Activated naive CD8-positive, alpha-beta T cell treated with anti-CD3 and anti-CD28 coated beads, Interleukin-2, amount 50 U/mL, for 24 hours (primary cell): ENCODE data around the gene AGBL3.
A peak's percentile ranks its signal among the peaks of the same experiment; 100 is the strongest.

Experiments used
- ATAC-seq: fragments of 150-1000 bp; cut with Tn5 transposase; one replicate; pipeline ENCODE4 v1.10.0; 2021
- DNase-seq: peaks from one replicate; pipeline ENCODE4 v3.0.0; 2021
- H3K27ac Mint-ChIP-seq: one replicate; pipeline ENCODE4 v1.8.0; 2021; ENCODE audit warnings: mild to moderate bottlenecking, mixed read lengths
- H3K27me3 Mint-ChIP-seq: one replicate; pipeline ENCODE4 v1.8.0; 2021; ENCODE audit warnings: mixed read lengths
- H3K36me3 Mint-ChIP-seq: one replicate; pipeline ENCODE4 v1.8.0; 2021; ENCODE audit warnings: low read depth, mixed read lengths
- H3K4me1 Mint-ChIP-seq: one replicate; pipeline ENCODE4 v1.8.0; 2021; ENCODE audit warnings: mixed read lengths
- H3K4me3 Mint-ChIP-seq: one replicate; pipeline ENCODE4 v1.8.0; 2021; ENCODE audit warnings: mild to moderate bottlenecking, moderate library complexity, mixed read lengths
- H3K9me3 Mint-ChIP-seq: one replicate; pipeline ENCODE4 v1.8.0; 2021; ENCODE audit warnings: mixed read lengths

AGBL3 gene

DNA sequence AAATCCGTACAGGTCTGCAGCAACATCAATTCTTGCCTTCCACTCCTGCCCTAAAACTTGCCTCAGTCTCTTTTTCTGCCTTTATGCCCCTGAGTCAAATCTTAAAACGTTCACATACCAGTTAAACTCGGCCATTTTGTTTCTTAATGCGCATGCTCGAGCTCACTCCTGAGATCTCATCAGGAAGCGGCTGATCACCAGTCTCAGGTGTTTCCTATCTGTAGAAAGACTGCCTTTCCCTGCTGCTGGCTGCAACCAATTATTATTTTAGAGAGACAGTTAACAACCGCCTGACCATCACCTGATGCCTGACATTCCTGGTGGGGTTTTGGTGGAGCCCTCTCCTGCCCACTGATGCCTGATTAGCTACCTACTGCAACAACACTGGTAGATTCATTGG, 91.3 kb downstream of the AGBL3 start:
- no peak for ATAC-seq
- no peaks in the 10 kb centered on the region for H3K27me3 Mint-ChIP-seq

DNA sequence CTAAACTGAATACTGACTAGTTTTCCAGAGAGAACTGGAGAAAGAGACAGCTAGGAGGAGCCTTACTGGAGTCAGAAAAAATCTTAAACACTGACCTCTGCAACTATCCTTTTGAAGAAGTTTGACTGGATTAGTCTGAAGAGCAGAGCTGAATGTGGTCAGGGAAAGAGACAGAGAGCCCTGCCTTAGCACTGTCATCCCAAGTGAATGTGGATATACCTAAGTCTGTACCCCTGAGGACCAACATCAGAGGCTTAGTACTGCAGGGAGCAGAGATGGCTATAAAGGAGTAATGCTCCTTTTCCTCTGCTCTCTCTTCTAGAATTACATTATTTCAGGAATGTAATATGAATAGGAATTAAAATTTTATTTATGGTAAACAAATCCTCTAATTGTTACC, 91.7 kb downstream of the AGBL3 start:
- Mint-ChIP-seq H3K27ac (no peak overlapping the region), H3K36me3 (no peaks in the 10 kb centered on the region), H3K27me3 (no peaks in the 10 kb centered on the region), H3K9me3 (no peaks in the 10 kb centered on the region), H3K4me3 (no peak overlapping the region), H3K4me1 (no peaks in the 10 kb centered on the region)
- DNase-seq (no peak), ATAC-seq (no peak)

More for the DNA sequence above, 91.3 kb downstream of the AGBL3 start:
- Mint-ChIP-seq H3K4me1 (no peaks in the 10 kb centered on the region), H3K9me3 (no peaks in the 10 kb centered on the region), H3K36me3 (no peaks in the 10 kb centered on the region), H3K4me3 (no peak overlapping the region), H3K27ac (no peak overlapping the region)
- DNase-seq: no peak

DNA sequence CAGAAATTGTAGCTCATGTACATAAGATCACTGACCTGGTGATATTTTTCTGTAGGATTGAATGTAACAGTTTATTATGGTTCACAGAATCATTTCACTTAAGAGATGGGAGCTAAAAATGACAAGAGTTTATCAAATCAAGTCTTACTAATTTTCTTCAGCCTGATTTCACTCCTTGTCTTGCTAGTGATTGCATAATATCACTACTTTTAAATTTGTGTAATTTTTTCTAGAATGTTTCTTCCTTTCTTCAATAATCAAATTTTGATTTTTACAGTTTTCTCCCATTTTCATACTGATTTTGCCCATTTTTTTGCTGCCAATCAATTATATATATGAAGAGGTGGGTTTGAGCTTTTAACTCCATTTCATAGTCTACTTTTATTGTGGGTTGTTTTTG, 92.8 kb downstream of the AGBL3 start:
- DNase-seq (no peak), ATAC-seq (no peak)
- no peaks in the 10 kb centered on the region for H3K27me3 Mint-ChIP-seq
- no peaks in the 10 kb centered on the region for H3K4me1 Mint-ChIP-seq
- H3K36me3 Mint-ChIP-seq: no peaks in the 10 kb centered on the region
- H3K27ac Mint-ChIP-seq: no peak overlapping the region
- H3K9me3 Mint-ChIP-seq: no peaks in the 10 kb centered on the region
- H3K4me3 Mint-ChIP-seq: no peak overlapping the region

DNA sequence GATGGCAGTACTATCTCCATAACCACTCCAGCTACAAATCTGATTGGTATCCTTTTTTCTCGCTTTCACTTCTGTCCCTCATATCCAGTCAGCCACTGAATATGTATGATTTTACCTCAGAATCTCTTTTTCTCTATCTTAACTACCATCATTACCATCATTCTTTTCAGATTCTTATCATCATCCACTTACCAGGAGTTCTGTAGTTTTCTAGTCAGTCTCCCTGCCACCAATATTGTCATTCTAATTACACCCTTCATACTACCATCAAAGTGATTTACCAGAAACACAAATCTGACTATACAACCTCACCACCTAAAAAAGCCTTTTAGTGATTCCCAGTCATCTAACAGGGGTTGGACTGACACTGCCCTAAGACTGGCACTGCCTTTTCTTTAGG, 96.7 kb downstream of the AGBL3 start:
- no peak overlapping the region for H3K4me3 Mint-ChIP-seq
- no peak overlapping the region for H3K27ac Mint-ChIP-seq
- no peaks in the 10 kb centered on the region for H3K27me3 Mint-ChIP-seq
- ATAC-seq (no peak), DNase-seq (no peak)
- peaks cover 26% of the 10 kb centered on the region for H3K9me3 Mint-ChIP-seq
- peaks cover 10% of the 10 kb centered on the region for H3K36me3 Mint-ChIP-seq
- H3K4me1 Mint-ChIP-seq: no peaks in the 10 kb centered on the region

DNA sequence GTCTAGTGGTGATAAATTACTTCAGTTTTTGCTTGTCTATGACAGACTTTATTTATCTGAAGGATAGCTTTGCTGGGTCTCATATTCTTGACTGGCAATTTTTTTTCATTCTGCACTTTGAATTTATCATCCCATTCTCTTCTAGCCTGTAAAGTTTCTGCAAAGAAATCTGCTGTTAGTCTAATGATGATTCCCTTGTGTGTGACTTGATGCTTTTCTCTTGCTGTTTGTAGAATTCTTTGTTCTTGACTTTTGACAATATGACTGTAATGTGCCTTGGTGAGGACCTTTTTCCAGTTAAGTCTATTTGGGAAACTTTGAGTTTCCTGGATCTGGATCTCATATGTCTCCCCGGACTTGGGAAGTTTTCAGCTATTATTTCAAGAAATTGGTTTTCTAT, 102.3 kb downstream of the AGBL3 start:
- Mint-ChIP-seq H3K4me3 (no peak overlapping the region), H3K27ac (no peak overlapping the region), H3K9me3 (peaks cover 39% of the 10 kb centered on the region), H3K4me1 (no peaks in the 10 kb centered on the region), H3K36me3 (peaks cover 19% of the 10 kb centered on the region), H3K27me3 (no peaks in the 10 kb centered on the region)
- ATAC-seq (no peak), DNase-seq (no peak)

DNA sequence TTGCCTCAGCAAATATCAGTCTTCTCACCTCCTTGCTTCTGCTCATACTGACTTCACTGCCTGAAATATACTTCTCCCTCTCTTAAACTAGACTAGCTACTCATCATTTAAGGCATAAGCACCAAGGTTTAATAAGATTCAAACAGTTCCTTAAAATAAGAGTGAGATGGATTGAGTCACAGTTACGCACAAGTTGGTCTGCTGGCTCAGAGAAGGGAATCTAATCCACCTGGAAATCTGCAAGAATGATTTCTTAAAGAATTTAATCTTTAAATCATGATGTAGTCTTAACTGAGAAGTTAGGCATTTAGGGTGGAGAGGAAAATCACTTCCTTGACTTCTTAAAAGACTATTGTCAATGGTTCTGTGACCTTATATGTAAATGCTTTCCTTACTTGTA, 105.4 kb downstream of the AGBL3 start:
- no peaks in the 10 kb centered on the region for H3K27me3 Mint-ChIP-seq
- ATAC-seq: no peak

DNA sequence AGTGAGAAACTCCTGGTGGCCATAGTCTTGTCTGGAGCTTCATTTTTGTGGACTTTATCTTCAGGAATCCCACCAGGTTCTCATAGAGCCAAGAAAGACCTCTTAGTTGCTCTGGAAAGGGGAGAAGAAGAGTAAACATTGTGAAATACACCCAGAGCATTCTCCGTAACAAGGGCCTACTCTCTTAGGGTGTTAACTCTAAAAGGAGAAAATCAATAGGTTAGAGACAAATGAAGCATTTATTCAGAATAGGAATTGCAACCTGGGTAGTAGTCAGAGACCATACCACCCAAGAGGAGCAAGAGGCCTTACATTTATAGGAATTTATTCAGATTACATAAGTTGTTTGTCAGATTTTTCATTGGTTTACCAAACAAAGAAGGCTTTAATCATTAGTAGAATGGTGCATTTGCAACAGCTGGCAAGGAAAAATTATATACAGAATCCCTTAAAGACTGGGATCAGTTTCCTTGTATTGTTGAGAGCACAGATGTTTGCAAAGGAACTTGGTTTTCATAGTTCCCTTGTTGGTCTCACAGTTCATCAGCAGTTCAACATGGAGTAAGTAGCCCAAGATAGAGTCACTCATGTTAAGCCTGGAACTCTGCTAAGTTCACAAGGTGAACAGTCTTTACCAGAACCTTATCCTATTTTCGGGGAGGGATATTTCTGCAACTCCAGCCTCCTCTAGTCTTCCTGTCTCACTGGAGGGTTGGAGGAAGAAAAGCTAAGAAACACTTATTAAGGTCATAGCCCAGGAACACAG, 108.3 kb downstream of the AGBL3 start:
- H3K27ac Mint-ChIP-seq: no peak overlapping the region
- H3K9me3 Mint-ChIP-seq: no peaks in the 10 kb centered on the region
- DNase-seq (no peak), ATAC-seq (no peak)
- peaks cover 4% of the 10 kb centered on the region for H3K36me3 Mint-ChIP-seq
- H3K4me1 Mint-ChIP-seq: no peaks in the 10 kb centered on the region
- no peak overlapping the region for H3K4me3 Mint-ChIP-seq
- no peaks in the 10 kb centered on the region for H3K27me3 Mint-ChIP-seq

More for the DNA sequence above, 105.4 kb downstream of the AGBL3 start:
- H3K9me3 Mint-ChIP-seq: peaks cover 24% of the 10 kb centered on the region
- H3K36me3 Mint-ChIP-seq: peaks cover 16% of the 10 kb centered on the region
- no peak for DNase-seq
- no peaks in the 10 kb centered on the region for H3K4me1 Mint-ChIP-seq
- no peak overlapping the region for H3K4me3 Mint-ChIP-seq
- no peak overlapping the region for H3K27ac Mint-ChIP-seq

DNA sequence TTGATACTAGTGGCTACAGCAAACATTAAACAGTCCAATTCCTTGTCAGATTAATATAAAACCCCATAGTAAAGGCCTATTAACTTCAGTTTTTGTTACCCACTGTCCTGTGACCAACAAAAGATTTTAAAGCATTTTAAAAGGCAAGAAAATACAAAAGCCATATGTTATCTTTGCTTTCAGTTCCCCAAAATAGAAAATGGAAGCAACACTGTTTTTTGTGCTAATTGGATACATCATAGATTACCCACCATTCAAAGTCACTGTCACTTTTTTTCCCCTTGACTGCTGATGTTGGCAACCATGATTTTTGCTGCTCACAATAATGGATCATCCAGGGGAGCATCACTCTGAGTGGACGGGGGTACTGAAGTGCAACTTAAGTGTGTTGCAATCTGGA, 109.1 kb downstream of the AGBL3 start:
- Mint-ChIP-seq H3K36me3 (peaks cover 2% of the 10 kb centered on the region), H3K27me3 (no peaks in the 10 kb centered on the region), H3K9me3 (no peaks in the 10 kb centered on the region), H3K4me3 (no peak overlapping the region), H3K4me1 (no peaks in the 10 kb centered on the region), H3K27ac (no peak overlapping the region)
- no peak for DNase-seq
- no peak for ATAC-seq

DNA sequence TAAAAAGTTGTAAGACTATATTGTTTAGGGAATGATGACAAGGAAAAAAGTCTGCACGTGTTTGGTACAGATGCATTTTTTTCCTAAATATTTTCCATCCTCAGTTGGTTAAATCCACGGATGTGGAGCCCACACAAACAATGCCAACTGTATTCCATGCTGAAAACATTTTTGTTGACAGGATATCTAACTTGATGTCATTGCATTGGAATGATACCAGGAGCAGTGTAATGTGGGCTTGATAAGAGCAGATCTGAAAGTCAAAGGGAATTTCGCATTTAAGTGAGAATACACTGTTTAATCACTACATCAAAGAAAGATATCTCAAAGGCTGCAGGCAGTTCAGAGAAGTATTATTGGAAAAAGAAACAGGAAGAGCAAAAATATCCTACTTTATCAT, 112.1 kb downstream of the AGBL3 start:
- Mint-ChIP-seq H3K36me3 (no peaks in the 10 kb centered on the region), H3K4me1 (peaks cover 2% of the 10 kb centered on the region), H3K4me3 (no peak overlapping the region), H3K27ac (no peak overlapping the region), H3K9me3 (peaks cover 8% of the 10 kb centered on the region), H3K27me3 (no peaks in the 10 kb centered on the region)
- DNase-seq (no peak), ATAC-seq (no peak)

DNA sequence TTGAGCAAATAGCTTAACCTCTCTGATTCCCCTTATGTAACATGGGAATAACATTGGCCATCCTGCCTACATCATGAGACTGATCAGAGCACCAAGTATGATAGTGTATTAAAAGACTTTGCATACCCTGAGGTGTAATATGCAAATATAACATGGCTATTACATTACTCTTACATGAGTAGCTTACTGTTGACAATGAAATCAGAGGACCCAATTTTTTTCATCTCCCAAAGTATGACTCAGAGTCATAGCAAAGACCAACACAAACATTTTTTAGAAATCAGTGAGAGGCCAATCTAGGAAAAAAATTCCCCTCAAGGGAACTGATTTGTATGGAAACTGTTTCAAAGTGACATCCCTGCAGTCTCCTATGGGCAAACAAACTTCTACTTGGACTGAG, 114.5 kb downstream of the AGBL3 start:
- DNase-seq (no peak), ATAC-seq (no peak)
- no peak overlapping the region for H3K4me3 Mint-ChIP-seq
- H3K36me3 Mint-ChIP-seq: no peaks in the 10 kb centered on the region
- no peaks in the 10 kb centered on the region for H3K27me3 Mint-ChIP-seq
- H3K9me3 Mint-ChIP-seq: peaks cover 8% of the 10 kb centered on the region
- H3K27ac Mint-ChIP-seq: no peak overlapping the region
- H3K4me1 Mint-ChIP-seq: peaks cover 2% of the 10 kb centered on the region

DNA sequence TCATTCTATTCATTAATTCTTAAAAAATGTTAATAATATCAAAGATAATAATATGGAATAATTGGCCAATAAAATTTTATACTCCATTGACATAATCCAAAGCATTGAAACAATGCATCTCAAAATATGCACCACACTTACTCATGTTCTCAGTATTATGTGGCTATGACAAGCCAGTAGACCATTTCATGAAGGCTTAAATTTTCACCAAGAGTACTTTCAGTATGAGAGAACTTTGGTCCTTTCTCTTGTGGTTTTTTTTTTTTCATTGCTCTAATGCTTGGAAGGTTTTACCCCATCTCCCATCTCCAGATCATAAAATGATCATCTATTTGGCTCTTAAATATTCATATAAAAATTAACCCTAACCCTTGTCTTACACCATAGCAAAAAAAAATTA, 116.1 kb downstream of the AGBL3 start:
- no peaks in the 10 kb centered on the region for H3K36me3 Mint-ChIP-seq
- H3K27ac Mint-ChIP-seq: no peak overlapping the region
- no peak overlapping the region for H3K4me3 Mint-ChIP-seq
- no peaks in the 10 kb centered on the region for H3K27me3 Mint-ChIP-seq
- peaks cover 10% of the 10 kb centered on the region for H3K9me3 Mint-ChIP-seq
- DNase-seq (no peak), ATAC-seq (peak; percentile 52)
- peaks cover 2% of the 10 kb centered on the region for H3K4me1 Mint-ChIP-seq

DNA sequence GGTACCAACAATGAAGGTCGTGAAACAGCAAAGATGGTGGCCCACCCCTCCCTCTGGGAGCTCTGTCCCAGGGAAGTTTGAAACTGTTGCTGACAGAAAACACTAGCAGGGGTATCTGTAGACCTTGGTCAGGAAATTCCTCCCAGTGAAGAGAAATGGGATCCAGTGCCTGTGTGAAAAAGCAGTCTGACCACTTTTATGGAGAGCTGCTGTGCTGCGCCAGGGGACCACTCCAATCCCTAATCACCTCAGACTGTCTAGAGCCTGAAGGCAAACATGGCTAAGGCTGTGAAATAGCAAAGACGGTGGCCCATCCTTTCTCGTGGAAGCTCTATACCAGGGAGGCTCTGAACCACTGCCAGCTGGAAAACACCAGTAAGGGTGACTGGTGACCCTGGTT, 123.3 kb downstream of the AGBL3 start:
- peaks cover 5% of the 10 kb centered on the region for H3K9me3 Mint-ChIP-seq
- H3K27me3 Mint-ChIP-seq: no peaks in the 10 kb centered on the region
- no peak overlapping the region for H3K4me3 Mint-ChIP-seq
- H3K4me1 Mint-ChIP-seq: no peaks in the 10 kb centered on the region
- DNase-seq (no peak), ATAC-seq (no peak)
- no peaks in the 10 kb centered on the region for H3K36me3 Mint-ChIP-seq
- H3K27ac Mint-ChIP-seq: no peak overlapping the region

DNA sequence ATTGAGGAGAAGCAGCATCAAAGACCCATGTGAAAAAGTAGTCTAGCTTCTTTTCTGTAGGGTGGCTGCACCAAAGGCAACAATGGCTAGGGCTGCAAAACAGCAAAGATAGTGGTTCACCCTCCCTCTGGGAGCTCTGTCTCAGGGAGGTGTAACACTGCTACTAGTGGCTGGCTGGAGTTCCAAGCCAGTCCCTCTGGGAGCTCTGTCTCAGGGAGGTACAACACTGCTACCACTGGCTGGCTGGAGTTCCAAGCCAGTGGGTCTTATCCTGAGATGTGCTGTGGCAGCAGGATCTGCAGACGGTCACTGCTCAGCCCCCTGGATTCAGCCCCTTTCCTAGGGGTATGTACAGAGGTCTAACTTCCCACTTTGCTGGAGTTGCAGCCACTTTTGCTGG, 123.7 kb downstream of the AGBL3 start:
- H3K36me3 Mint-ChIP-seq: no peaks in the 10 kb centered on the region
- no peak overlapping the region for H3K27ac Mint-ChIP-seq
- no peaks in the 10 kb centered on the region for H3K4me1 Mint-ChIP-seq
- no peak for ATAC-seq
- H3K27me3 Mint-ChIP-seq: no peaks in the 10 kb centered on the region
- H3K4me3 Mint-ChIP-seq: no peak overlapping the region
- no peak for DNase-seq
- H3K9me3 Mint-ChIP-seq: peaks cover 5% of the 10 kb centered on the region

DNA sequence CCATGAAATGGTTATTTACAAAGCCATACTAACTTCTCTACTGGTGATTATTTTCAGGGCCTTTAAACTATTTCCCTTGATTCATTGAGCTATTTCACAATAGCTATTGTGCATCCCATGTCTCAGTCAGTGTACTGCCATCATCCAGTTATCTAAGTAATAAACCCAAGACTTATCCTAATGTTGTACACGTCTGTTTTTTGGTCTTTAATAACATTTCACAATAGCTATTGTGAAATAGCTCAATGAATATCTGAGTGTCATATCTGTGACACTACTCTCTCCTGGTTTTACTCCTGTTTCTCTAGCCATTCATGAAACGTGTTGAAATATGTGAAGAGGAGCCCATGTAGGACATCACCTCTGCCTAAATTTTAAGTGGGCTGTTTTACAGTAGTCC, 125.1 kb downstream of the AGBL3 start:
- Mint-ChIP-seq H3K4me3 (no peak overlapping the region), H3K36me3 (no peaks in the 10 kb centered on the region), H3K27ac (no peak overlapping the region), H3K27me3 (no peaks in the 10 kb centered on the region), H3K4me1 (no peaks in the 10 kb centered on the region), H3K9me3 (peaks cover 5% of the 10 kb centered on the region)
- DNase-seq (no peak), ATAC-seq (no peak)

DNA sequence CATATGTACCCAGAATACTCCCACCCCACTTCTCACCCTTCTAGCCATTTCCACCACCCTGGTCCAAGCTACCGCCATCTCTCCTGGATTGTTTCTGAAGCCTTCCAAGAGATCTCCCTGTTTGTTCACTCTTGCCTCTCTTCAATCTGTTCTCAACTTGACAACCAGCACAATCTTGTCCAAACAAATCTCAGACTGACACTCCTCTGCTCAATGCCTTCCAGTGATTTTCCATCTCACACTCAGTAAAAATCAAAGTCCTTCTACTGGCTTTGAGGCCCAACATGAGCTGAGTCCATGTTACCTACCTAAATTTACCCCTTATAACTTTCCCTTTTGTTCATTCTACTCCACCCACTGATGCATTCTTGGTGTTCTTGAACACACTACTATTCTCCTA, 128.3 kb downstream of the AGBL3 start:
- no peak for DNase-seq
- peaks cover 7% of the 10 kb centered on the region for H3K36me3 Mint-ChIP-seq
- H3K4me1 Mint-ChIP-seq: no peaks in the 10 kb centered on the region
- no peak for ATAC-seq
- no peaks in the 10 kb centered on the region for H3K27me3 Mint-ChIP-seq
- no peak overlapping the region for H3K27ac Mint-ChIP-seq
- H3K9me3 Mint-ChIP-seq: peaks cover 7% of the 10 kb centered on the region
- H3K4me3 Mint-ChIP-seq: no peak overlapping the region

DNA sequence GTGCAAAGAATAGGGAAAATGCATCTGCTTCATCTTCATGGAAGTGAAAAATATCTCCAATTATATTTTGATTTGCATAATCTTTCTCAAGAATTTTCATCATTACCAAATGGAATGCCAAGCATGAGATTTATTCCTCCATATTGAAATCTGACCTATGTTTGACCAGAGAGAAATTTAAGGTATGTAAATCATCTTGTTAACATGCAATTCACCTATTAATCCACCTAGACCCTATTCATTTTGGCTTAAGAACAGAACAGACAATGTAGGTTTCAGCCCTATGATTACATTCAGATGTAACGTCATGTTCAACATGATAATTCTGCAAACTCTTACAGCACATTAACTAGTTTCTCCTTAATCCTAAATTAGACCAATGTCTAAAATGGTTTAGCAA, 130.8 kb downstream of the AGBL3 start:
- Mint-ChIP-seq H3K4me3 (no peak overlapping the region), H3K9me3 (peaks cover 15% of the 10 kb centered on the region), H3K27ac (no peak overlapping the region), H3K4me1 (no peaks in the 10 kb centered on the region), H3K36me3 (peaks cover 16% of the 10 kb centered on the region), H3K27me3 (no peaks in the 10 kb centered on the region)
- ATAC-seq (no peak), DNase-seq (no peak)
